Measurements from ENCODE around the gene CTF1. TPM values are rescaled to one million over a fixed set of nuclear protein-coding genes. Genes with fewer than 3 reads are reported as not detected.

Gene CTF1
- total and polyA plus RNA-seq, 5 donors: 7.4 to 13.1 (median 9.6) TPM

- intact Hi-C loops (cut with DNase I): loop anchor here in 1 of 4 donors (10.0 kb wide), 1 partner anchor 112 kb away; the partner anchor contains the start of gene ZNF629
Measured at GRCh38 chr16:30896889-30897733, 697 bp downstream of the CTF1 start.

DNA sequence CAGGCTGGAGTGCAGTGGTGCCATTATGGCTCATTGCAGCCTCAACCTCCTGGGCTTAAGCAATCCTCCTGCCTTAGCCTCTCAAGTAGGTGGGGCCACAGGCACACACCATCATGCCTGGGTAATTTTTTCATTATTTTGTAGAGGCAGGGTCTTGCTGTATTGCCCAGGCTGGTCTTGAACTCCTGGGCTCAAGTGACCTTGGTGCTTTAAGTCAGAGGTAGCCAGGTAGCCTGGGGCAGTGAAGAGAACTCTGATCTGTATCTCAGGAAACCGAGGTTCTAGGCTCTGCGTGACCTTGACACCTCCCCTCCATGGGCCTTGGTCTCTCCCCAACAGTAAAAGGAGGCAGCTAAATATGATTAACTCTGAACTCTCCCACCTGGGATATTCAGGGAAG lies 3.4 kb downstream of the CTF1 start:
- peaks cover 5% of the 10 kb centered on the region for H3K4me1 ChIP-seq (ENCODE audit: control insufficient read depth, insufficient read depth, low read length)
- no peaks in the 10 kb centered on the region for H3K27me3 ChIP-seq (ENCODE audit: control insufficient read depth, insufficient read depth)
- intact Hi-C loops (cut with DNase I): loop anchor here in 1 of 4 donors (5.0 to 10.0 kb wide), 2 partner anchors 57 to 115 kb away; partner anchors contain the start of gene ZNF629
- WGBS: 87% methylated on average over 2 of the region's 2 CpGs
- DNase-seq (peak in 1 of 3 donors; percentile 3), ATAC-seq (no peak)
- H3K4me3 ChIP-seq (ENCODE audit: low read length): no peak overlapping the region
- no peaks in the 10 kb centered on the region for H3K9me3 ChIP-seq (ENCODE audit: control insufficient read depth, low read length)
- H3K27ac ChIP-seq (ENCODE audit: low read length): no peak overlapping the region

More at GRCh38 chr16:30896889-30897733, 697 bp downstream of the CTF1 start:
- Histone ChIP-seq H3K27me3 (ENCODE audit: control insufficient read depth, insufficient read depth) (no peaks in the 10 kb centered on the region), H3K4me3 (ENCODE audit: low read length) (peak overlapping the region; percentile 67), H3K9me3 (ENCODE audit: control insufficient read depth, low read length) (no peaks in the 10 kb centered on the region), H3K4me1 (ENCODE audit: control insufficient read depth, insufficient read depth, low read length) (peaks cover 5% of the 10 kb centered on the region), H3K27ac (ENCODE audit: low read length) (peak overlapping the region; percentile 98)
- 16% methylated on average over 31 of the region's 31 CpGs for WGBS
- ATAC-seq (peak; percentile 75 to 80), DNase-seq (peak; percentile 94 to 97 (median 97))

DNA sequence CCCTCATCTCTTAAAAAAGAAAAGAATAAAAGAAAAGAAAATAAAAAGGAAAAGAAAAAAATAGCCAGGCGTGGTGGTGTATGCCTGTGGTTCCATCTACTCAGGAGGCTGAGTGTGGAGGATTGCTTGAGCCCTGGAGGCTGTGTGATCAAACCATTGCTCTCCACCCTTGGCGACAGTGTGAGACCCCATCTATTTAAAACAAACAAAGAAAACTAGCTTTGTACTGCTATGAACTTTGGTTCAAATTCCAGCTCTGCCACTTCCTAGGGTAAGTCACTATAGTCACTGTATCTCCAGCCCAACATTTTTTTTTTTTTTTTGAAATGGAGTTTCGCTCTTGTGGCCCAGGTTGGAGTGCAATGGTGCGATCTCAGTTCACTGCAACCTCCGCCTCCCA lies 4.2 kb downstream of the CTF1 start:
- DNase-seq (peak in 1 of 3 donors; percentile 6), ATAC-seq (no peak)
- Histone ChIP-seq H3K4me3 (ENCODE audit: low read length) (no peak overlapping the region), H3K27ac (ENCODE audit: low read length) (no peak overlapping the region), H3K4me1 (ENCODE audit: control insufficient read depth, insufficient read depth, low read length) (peaks cover 4% of the 10 kb centered on the region), H3K9me3 (ENCODE audit: control insufficient read depth, low read length) (no peaks in the 10 kb centered on the region), H3K27me3 (ENCODE audit: control insufficient read depth, insufficient read depth) (no peaks in the 10 kb centered on the region)
- WGBS: over 99% methylated on average over 5 of the region's 5 CpGs
- intact Hi-C loops (cut with DNase I): loop anchor here in 1 of 4 donors (5.0 kb wide), 1 partner anchor 58 kb away; no protein-coding TSS in a partner anchor

DNA sequence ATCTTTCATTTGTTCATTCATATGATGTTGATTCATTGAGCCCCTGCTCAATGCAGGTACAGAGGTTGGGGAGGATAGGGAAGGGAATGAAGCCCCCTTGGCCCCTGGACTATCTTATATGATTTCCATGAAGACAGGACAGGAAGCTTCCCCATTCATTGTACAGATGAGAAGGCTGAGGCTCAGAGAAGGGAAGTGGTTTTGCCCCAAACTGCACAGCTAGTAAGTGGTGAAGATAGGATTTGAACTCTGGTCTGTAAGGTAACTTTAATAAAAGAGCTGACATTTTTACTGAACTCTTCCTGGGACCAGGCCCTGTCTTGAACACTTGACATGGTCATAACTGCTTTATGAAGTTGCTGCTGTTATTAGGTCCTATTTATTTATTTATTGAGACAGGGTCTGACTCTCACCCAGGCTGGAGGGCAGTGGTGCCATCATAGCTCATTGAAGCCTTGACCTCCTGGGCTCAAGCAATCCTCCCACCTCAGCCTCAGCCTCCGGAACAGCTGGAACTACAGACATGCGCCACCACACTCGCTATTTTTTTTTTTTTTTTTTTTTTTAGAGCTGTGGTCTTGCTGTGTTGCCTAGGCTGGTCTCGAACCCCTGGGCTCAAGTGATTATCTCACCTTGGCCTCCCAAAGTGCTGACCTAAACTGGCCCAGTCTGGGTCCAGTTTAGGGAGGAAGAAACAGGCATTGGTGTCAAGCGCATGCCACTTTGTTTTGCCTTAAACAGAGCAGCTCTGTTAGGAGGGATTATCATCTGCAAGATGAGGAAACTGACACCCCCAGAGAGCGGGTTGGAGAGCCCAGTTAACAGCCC lies 5.0 kb downstream of the CTF1 start:
- DNase-seq: peak in 1 of 3 donors; percentile 51
- ATAC-seq: no peak
- no peaks in the 10 kb centered on the region for H3K9me3 ChIP-seq (ENCODE audit: control insufficient read depth, low read length)
- H3K4me3 ChIP-seq (ENCODE audit: low read length): peak overlapping the region; percentile 83
- intact Hi-C loops (cut with DNase I): loop anchor here in 1 of 4 donors (5.0 kb wide), 1 partner anchor 59 kb away; no protein-coding TSS in a partner anchor
- H3K4me1 ChIP-seq (ENCODE audit: control insufficient read depth, insufficient read depth, low read length): peaks cover 3% of the 10 kb centered on the region
- 40% methylated on average over 6 of the region's 6 CpGs for WGBS
- peak overlapping the region; percentile 69 for H3K27ac ChIP-seq (ENCODE audit: low read length)
- no peaks in the 10 kb centered on the region for H3K27me3 ChIP-seq (ENCODE audit: control insufficient read depth, insufficient read depth)

DNA sequence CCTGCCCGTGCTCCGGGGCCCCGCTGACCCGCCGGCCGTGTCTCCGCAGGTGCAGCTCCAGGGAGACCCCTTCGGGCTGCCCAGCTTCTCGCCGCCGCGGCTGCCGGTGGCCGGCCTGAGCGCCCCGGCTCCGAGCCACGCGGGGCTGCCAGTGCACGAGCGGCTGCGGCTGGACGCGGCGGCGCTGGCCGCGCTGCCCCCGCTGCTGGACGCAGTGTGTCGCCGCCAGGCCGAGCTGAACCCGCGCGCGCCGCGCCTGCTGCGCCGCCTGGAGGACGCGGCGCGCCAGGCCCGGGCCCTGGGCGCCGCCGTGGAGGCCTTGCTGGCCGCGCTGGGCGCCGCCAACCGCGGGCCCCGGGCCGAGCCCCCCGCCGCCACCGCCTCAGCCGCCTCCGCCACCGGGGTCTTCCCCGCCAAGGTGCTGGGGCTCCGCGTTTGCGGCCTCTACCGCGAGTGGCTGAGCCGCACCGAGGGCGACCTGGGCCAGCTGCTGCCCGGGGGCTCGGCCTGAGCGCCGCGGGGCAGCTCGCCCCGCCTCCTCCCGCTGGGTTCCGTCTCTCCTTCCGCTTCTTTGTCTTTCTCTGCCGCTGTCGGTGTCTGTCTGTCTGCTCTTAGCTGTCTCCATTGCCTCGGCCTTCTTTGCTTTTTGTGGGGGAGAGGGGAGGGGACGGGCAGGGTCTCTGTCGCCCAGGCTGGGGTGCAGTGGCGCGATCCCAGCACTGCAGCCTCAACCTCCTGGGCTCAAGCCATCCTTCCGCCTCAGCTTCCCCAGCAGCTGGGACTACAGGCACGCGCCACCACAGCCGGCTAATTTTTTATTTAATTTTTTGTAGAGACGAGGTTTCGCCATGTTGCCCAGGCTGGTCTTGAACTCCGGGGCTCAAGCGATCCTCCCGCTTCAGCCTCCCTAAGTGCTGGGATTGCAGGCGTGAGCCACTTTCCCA lies 5.9 kb downstream of the CTF1 start:
- DNase-seq (peak; percentile 79 to 92 (median 91)), ATAC-seq (peak; percentile 83 to 88)
- Histone ChIP-seq H3K4me1 (ENCODE audit: control insufficient read depth, insufficient read depth, low read length) (peaks cover 3% of the 10 kb centered on the region), H3K4me3 (ENCODE audit: low read length) (peak overlapping the region; percentile 83), H3K9me3 (ENCODE audit: control insufficient read depth, low read length) (no peaks in the 10 kb centered on the region), H3K27me3 (ENCODE audit: control insufficient read depth, insufficient read depth) (no peaks in the 10 kb centered on the region), H3K27ac (ENCODE audit: low read length) (peak overlapping the region; percentile 71)
- 9% methylated on average over 99 of the region's 99 CpGs for WGBS
- intact Hi-C loops (cut with DNase I): loop anchor here in 1 of 4 donors (5.0 kb wide), 1 partner anchor 60 kb away; no protein-coding TSS in a partner anchor

- Histone ChIP-seq H3K4me1 (ENCODE audit: control insufficient read depth, insufficient read depth, low read length) (peaks cover 3% of the 10 kb centered on the region), H3K9me3 (ENCODE audit: control insufficient read depth, low read length) (no peaks in the 10 kb centered on the region), H3K4me3 (ENCODE audit: low read length) (no peak overlapping the region), H3K27ac (ENCODE audit: low read length) (peak overlapping the region; percentile 71), H3K27me3 (ENCODE audit: control insufficient read depth, insufficient read depth) (no peaks in the 10 kb centered on the region)
- 71% methylated on average over 4 of the region's 4 CpGs for WGBS
- DNase-seq (peak in 1 of 3 donors; percentile 40), ATAC-seq (peak; percentile 5 to 9)
- intact Hi-C loops (cut with DNase I): loop anchor here in 1 of 4 donors (5.0 kb wide), 1 partner anchor 61 kb away; no protein-coding TSS in a partner anchor
Measured at GRCh38 chr16:30903002-30903401, 6.6 kb downstream of the CTF1 start.

- Histone ChIP-seq H3K4me1 (ENCODE audit: control insufficient read depth, insufficient read depth, low read length) (peaks cover 3% of the 10 kb centered on the region), H3K4me3 (ENCODE audit: low read length) (no peak overlapping the region), H3K9me3 (ENCODE audit: control insufficient read depth, low read length) (no peaks in the 10 kb centered on the region), H3K27ac (ENCODE audit: low read length) (peak overlapping the region; percentile 89), H3K27me3 (ENCODE audit: control insufficient read depth, insufficient read depth) (no peaks in the 10 kb centered on the region)
- intact Hi-C loops (cut with DNase I): loop anchor here in 1 of 4 donors (5.0 kb wide), 1 partner anchor 61 kb away; no protein-coding TSS in a partner anchor
- WGBS: 62% methylated on average over 4 of the region's 4 CpGs
- DNase-seq (peak; percentile 42 to 65 (median 61)), ATAC-seq (peak; percentile 50 to 62)
Measured at GRCh38 chr16:30903596-30903995, 7.2 kb downstream of the CTF1 start.

- Histone ChIP-seq H3K27me3 (ENCODE audit: control insufficient read depth, insufficient read depth) (no peaks in the 10 kb centered on the region), H3K27ac (ENCODE audit: low read length) (peak overlapping the region; percentile 89), H3K4me3 (ENCODE audit: low read length) (no peak overlapping the region), H3K9me3 (ENCODE audit: control insufficient read depth, low read length) (no peaks in the 10 kb centered on the region), H3K4me1 (ENCODE audit: control insufficient read depth, insufficient read depth, low read length) (peaks cover 3% of the 10 kb centered on the region)
- DNase-seq (peak in 1 of 3 donors; percentile 57), ATAC-seq (no peak)
- 82% methylated on average over 19 of the region's 19 CpGs for WGBS
- intact Hi-C loops (cut with DNase I): loop anchor here in 1 of 4 donors (5.0 kb wide), 1 partner anchor 62 kb away; no protein-coding TSS in a partner anchor
Measured at GRCh38 chr16:30904114-30904780, 7.8 kb downstream of the CTF1 start.

DNA sequence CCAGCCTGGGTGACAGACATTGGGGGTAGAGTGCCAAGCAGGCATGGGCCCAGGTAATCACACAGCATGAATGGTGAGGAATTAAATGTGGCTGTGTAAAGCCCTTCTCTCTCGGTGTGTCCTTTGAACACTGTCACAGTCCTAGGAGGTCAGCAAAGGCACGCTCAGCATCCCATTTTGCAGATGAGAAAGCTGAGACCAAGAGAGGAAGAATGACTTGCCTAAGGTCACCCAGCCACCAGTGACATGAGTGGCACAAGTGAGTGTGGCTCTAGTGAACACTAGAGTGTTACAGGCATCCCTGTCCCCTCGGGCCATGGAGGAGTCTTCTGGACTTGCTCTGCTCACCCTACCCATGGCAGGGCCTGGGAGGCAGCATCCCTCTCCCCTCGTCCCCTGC lies 10.7 kb downstream of the CTF1 start:
- Histone ChIP-seq H3K4me1 (ENCODE audit: control insufficient read depth, insufficient read depth, low read length) (peaks cover 3% of the 10 kb centered on the region), H3K27me3 (ENCODE audit: control insufficient read depth, insufficient read depth) (no peaks in the 10 kb centered on the region), H3K9me3 (ENCODE audit: control insufficient read depth, low read length) (no peaks in the 10 kb centered on the region), H3K27ac (ENCODE audit: low read length) (no peak overlapping the region), H3K4me3 (ENCODE audit: low read length) (no peak overlapping the region)
- intact Hi-C loops (cut with DNase I): no loop called here
- 91% methylated on average over 4 of the region's 4 CpGs for WGBS
- ATAC-seq: no peak
- DNase-seq: peak in 1 of 3 donors; percentile 2

Data from right cardiac atrium (tissue), 5 donors.